Panc1 (cell line): Measurements from ENCODE around the gene INSC. TPM values are rescaled to one million over a fixed set of nuclear protein-coding genes. Genes with fewer than 3 reads are reported as not detected.

Experiments used
- ATAC-seq: fragments of 200-7000 bp; cut with Tn5 transposase; 2 replicates; pipeline ENCODE4 v1.9.1; 2020; ENCODE audit warnings: mild to moderate bottlenecking, moderate library complexity
- BruUV-seq: library from RNA; stranded (reverse); fragments of 400-500 nt; replicated peaks from 2 replicates; lab custom pipeline; 2021; lab: Mats Ljungman, UMichigan
- CTCF ChIA-PET: fragments of 300-600 bp; sonication (Branson Sonifier 250); formaldehyde crosslinking; loops from one replicate; lab custom pipeline; 2022; ENCODE audit warnings: antibody characterized with exemption; lab: Charles Lee
- POLR2A ChIA-PET: fragments of 300-600 bp; sonication (Branson Sonifier 250); formaldehyde crosslinking; loops from one replicate; lab custom pipeline; 2022; ENCODE audit warnings: antibody characterized with exemption; lab: Charles Lee
- DNase-seq: peaks from one replicate; pipeline ENCODE4 v3.0.0-alpha.2; 2010; ENCODE audit warnings: low read depth, low spot score
- H3K27ac ChIP-seq: 2 replicates; pipeline ENCODE4 v1.5.1; 2011; ENCODE audit warnings: mild to moderate bottlenecking, low read length, inconsistent platforms
- H3K27me3 ChIP-seq: fragments of 200-500 bp; sonication (Bioruptor generic); 2 replicates; pipeline ENCODE4 v1.6.0; 2014; ENCODE audit warnings: low read length, inconsistent platforms; ENCODE audit not compliant: control insufficient read depth, insufficient read depth
- H3K36me3 ChIP-seq: fragments of 200-500 bp; sonication (Bioruptor generic); 2 replicates; pipeline ENCODE4 v1.5.1; 2014; ENCODE audit warnings: inconsistent platforms, mild to moderate bottlenecking, low read length, moderate library complexity; ENCODE audit not compliant: control insufficient read depth, insufficient read depth
- H3K4me1 ChIP-seq: 2 replicates; pipeline ENCODE4 v1.5.1; 2011; ENCODE audit warnings: inconsistent platforms, mild to moderate bottlenecking, low read length, moderate library complexity; ENCODE audit not compliant: control insufficient read depth, insufficient read depth
- H3K4me3 ChIP-seq, 2 experiments: 2 replicates each; pipeline ENCODE4 v1.5.1; 2011 to 2012; ENCODE audit warnings: low read depth in 2 of 2, low read length in 2 of 2, mild to moderate bottlenecking in 2 of 2, inconsistent platforms in 1 of 2, moderate library complexity in 1 of 2
- H3K9me3 ChIP-seq: fragments of 200-500 bp; sonication (Bioruptor generic); 2 replicates; pipeline ENCODE4 v1.5.1; 2014; ENCODE audit warnings: low read depth, mild to moderate bottlenecking, inconsistent platforms, low read length, moderate library complexity; ENCODE audit not compliant: control insufficient read depth, insufficient read depth
- CTCF ChIP-seq: fragments of 450-650 bp; IDR thresholded peaks from 2 replicates; pipeline ENCODE4 v1.5.1; 2017; ENCODE audit warnings: mild to moderate bottlenecking
- POLR2AphosphoS5 ChIP-seq: IDR thresholded peaks from 2 replicates; pipeline ENCODE4 v1.6.1; 2012; ENCODE audit warnings: mild to moderate bottlenecking, low read depth, low read length, moderate library complexity
- REST ChIP-seq, 2 experiments: IDR thresholded peaks; 2 replicates each; pipeline ENCODE4 v1.6.1; 2011 to 2012; ENCODE audit warnings: low read depth in 2 of 2, control low read depth in 1 of 2, low read length in 1 of 2, mild to moderate bottlenecking in 1 of 2, moderate library complexity in 1 of 2; ENCODE audit not compliant: insufficient read depth in 1 of 2
- SIN3A ChIP-seq: IDR thresholded peaks from 2 replicates; pipeline ENCODE4 v1.6.1; 2012; ENCODE audit warnings: low read depth, mild to moderate bottlenecking, low read length, moderate library complexity, borderline replicate concordance; ENCODE audit not compliant: insufficient read depth
- TCF7L2 ChIP-seq: IDR thresholded peaks from 2 replicates; pipeline ENCODE4 v1.6.1; 2011; ENCODE audit warnings: mild to moderate bottlenecking, low read depth, low read length, inconsistent platforms
- in situ Hi-C: cut with HindIII; loops from 2 replicates; pipeline ENCODE4 v1.10.0; 2016; ENCODE audit warnings: low sequenced_read_pairs, low pct_unique_long_range_greater_than_20kb
- intact Hi-C: fragments of 100-400 bp; cut with micrococcal nuclease; formaldehyde crosslinking; loops from one replicate; pipeline ENCODE4 v1.10.0; 2022; ENCODE audit not compliant: unreplicated experiment
- total RNA-seq: library from RNA; stranded (reverse); gene quantifications from one replicate; pipeline ENCODE4 v1.2.1, GENCODE V29; 2021; ENCODE audit not compliant: unreplicated experiment

INSC gene
- total RNA-seq, 1 experiment from 2014 or later = 0.08 TPM

GRCh38 chr11:15095736-15096228 is 18.9 kb upstream of the INSC start:
- Histone ChIP-seq H3K27ac (no peak overlapping the region), H3K27me3 (no peaks in the 10 kb centered on the region), H3K4me3 (no peak overlapping the region), H3K4me1 (no peaks in the 10 kb centered on the region), H3K9me3 (no peaks in the 10 kb centered on the region), H3K36me3 (no peaks in the 10 kb centered on the region)
- ChIA-PET POLR2A (no interaction called here), CTCF (no interaction called here)
- TF ChIP-seq SIN3A (no peak), REST (IDR thresholded peaks at IDR 0.05; ENCODE audit: insufficient read depth in 1 of 2, low read depth in 2 of 2, low read length in 1 of 2) (no peak), TCF7L2 (no peak), CTCF (no peak), POLR2AphosphoS5 (no peak)
- BruUV-seq = no TSS peak
- intact Hi-C loops (no loop called here), in situ Hi-C loops (no loop called here)
- DNase-seq = no peak
- ATAC-seq = no peak

GRCh38 chr11:15097411-15097810 is 17.3 kb upstream of the INSC start:
- no peaks in the 10 kb centered on the region for H3K4me1 ChIP-seq
- no peak overlapping the region for H3K27ac ChIP-seq
- no peak for ATAC-seq
- ChIA-PET POLR2A (no interaction called here), CTCF (interaction anchor here (0.6 kb wide), 1 partner anchor 93 kb away, joined by 3 read pairs; no protein-coding TSS in a partner anchor)
- no peak overlapping the region for H3K4me3 ChIP-seq
- DNase-seq = no peak
- no peaks in the 10 kb centered on the region for H3K36me3 ChIP-seq
- in situ Hi-C loops (no loop called here), intact Hi-C loops (no loop called here)
- no TSS peak for BruUV-seq
- H3K9me3 ChIP-seq = no peaks in the 10 kb centered on the region
- TF ChIP-seq TCF7L2 (no peak), SIN3A (no peak), POLR2AphosphoS5 (no peak), REST (IDR thresholded peaks at IDR 0.05; ENCODE audit: insufficient read depth in 1 of 2, low read depth in 2 of 2, low read length in 1 of 2) (no peak), CTCF (no peak)
- H3K27me3 ChIP-seq = no peaks in the 10 kb centered on the region
